Measurements from ENCODE around the gene KRTAP10-6. TPM values are rescaled to one million over a fixed set of nuclear protein-coding genes. Genes with fewer than 3 reads are reported as not detected.

Gene KRTAP10-6
- total and polyA plus RNA-seq, 2 of the 8 experiments (the other 6 are each of a cell fraction or from before 2014, with no cell fraction given), result 0.12 TPM; not detected in 1

- TF ChIP-seq CTBP2 (IDR thresholded peaks at IDR 0.05; ENCODE audit: borderline replicate concordance, insufficient read depth, insufficient read length, low read length), result no peak
- no peak for TF ChIP-seq SP4 (IDR thresholded peaks at IDR 0.05; ENCODE audit: low read length)
- no peak for TF ChIP-seq ZNF274 (IDR thresholded peaks at IDR 0.05; ENCODE audit: borderline replicate concordance, extremely low read depth, low read length)
These were observed 2.6 kb downstream of the KRTAP10-6 start (continued) for GRCh38 chr21:44589586-44590305.
